Activated CD8-positive, alpha-beta T cell treated with anti-CD3 and anti-CD28 coated beads for 36 hours (primary cell): ENCODE measurements around the gene OR6B1. TPM values are rescaled to one million over a fixed set of nuclear protein-coding genes. Genes with fewer than 3 reads are reported as not detected.

ENCODE experiments used
- ATAC-seq: fragments of 200-7000 bp; cut with Tn5 transposase; one replicate; pipeline ENCODE4 v1.10.0; 2021; ENCODE audit warnings: mild to moderate bottlenecking, moderate library complexity
- CTCF ChIA-PET: fragments of 350-600 bp; sonication (Branson Sonifier 250); formaldehyde crosslinking; loops from one replicate; lab custom pipeline; 2021; ENCODE audit warnings: antibody characterized with exemption; lab: Charles Lee
- POLR2A ChIA-PET: fragments of 350-600 bp; sonication (Branson Sonifier 250); formaldehyde crosslinking; loops from one replicate; lab custom pipeline; 2021; ENCODE audit warnings: antibody characterized with exemption; lab: Charles Lee
- DNase-seq: peaks from one replicate; pipeline ENCODE4 v3.0.0-alpha.2; 2020
- H3K27ac Mint-ChIP-seq: one replicate; pipeline ENCODE4 v1.8.0; 2021; ENCODE audit warnings: mild to moderate bottlenecking, mixed read lengths
- H3K27me3 Mint-ChIP-seq: one replicate; pipeline ENCODE4 v1.8.0; 2021; ENCODE audit warnings: mixed read lengths
- H3K36me3 Mint-ChIP-seq: one replicate; pipeline ENCODE4 v1.8.0; 2021; ENCODE audit warnings: low read depth, mixed read lengths
- H3K4me1 Mint-ChIP-seq: one replicate; pipeline ENCODE4 v1.8.0; 2021; ENCODE audit warnings: low read depth, mixed read lengths
- H3K4me3 Mint-ChIP-seq: one replicate; pipeline ENCODE4 v1.8.0; 2021; ENCODE audit warnings: mild to moderate bottlenecking, moderate library complexity, mixed read lengths
- H3K9me3 Mint-ChIP-seq: one replicate; pipeline ENCODE4 v1.8.0; 2021; ENCODE audit warnings: mixed read lengths
- intact Hi-C: fragments of 100-400 bp; cut with micrococcal nuclease; formaldehyde crosslinking; loops from one replicate; pipeline ENCODE4 v1.10.0; 2022
- total RNA-seq, 2 experiments: library from RNA; stranded (reverse); gene quantifications; one replicate each; pipeline ENCODE4 v1.2.3, GENCODE V29; 2021
- TF ChIP-seq, protein P1 (sequence below): fragments of 200-600 bp; IDR thresholded peaks from one replicate; pipeline ENCODE4 v1.8.0; 2022; ENCODE audit warnings: antibody characterized with exemption, mild to moderate bottlenecking

The OR6B1 gene
- total RNA-seq, 2 experiments from 2014 or later = not detected

DNA sequence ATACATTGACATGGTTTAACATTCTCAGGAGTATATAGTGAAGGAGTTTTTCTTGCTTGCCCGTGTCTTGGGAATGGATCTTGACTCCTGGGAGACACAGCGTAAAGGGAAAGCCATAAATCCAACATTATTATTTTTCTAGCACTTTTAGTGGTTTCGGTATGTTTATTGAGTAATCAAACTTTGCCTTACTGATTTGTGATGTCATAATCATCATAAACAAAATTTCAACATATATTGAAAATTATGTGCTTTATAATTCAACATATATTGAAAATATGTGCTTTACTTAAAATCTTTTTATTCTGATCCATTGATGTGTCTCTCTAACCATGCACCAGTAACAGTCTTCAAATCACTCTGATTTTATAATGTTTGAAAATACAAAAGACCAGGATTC lies 28.4 kb downstream of the OR6B1 start:
- TF ChIP-seq, protein P1, sequence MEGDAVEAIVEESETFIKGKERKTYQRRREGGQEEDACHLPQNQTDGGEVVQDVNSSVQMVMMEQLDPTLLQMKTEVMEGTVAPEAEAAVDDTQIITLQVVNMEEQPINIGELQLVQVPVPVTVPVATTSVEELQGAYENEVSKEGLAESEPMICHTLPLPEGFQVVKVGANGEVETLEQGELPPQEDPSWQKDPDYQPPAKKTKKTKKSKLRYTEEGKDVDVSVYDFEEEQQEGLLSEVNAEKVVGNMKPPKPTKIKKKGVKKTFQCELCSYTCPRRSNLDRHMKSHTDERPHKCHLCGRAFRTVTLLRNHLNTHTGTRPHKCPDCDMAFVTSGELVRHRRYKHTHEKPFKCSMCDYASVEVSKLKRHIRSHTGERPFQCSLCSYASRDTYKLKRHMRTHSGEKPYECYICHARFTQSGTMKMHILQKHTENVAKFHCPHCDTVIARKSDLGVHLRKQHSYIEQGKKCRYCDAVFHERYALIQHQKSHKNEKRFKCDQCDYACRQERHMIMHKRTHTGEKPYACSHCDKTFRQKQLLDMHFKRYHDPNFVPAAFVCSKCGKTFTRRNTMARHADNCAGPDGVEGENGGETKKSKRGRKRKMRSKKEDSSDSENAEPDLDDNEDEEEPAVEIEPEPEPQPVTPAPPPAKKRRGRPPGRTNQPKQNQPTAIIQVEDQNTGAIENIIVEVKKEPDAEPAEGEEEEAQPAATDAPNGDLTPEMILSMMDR = no peak
- H3K4me1 Mint-ChIP-seq = peaks cover 7% of the 10 kb centered on the region
- H3K27me3 Mint-ChIP-seq = peaks cover 14% of the 10 kb centered on the region
- H3K36me3 Mint-ChIP-seq = no peaks in the 10 kb centered on the region
- no peak overlapping the region for H3K27ac Mint-ChIP-seq
- H3K4me3 Mint-ChIP-seq = no peak overlapping the region
- intact Hi-C loops = loop anchor here (10.0 kb wide), 1 partner anchor 56 kb away; the partner anchor contains the start of gene OR2A12
- DNase-seq = no peak
- ChIA-PET POLR2A (no interaction called here), CTCF (interaction anchor here (1.4 kb wide), 1 partner anchor 100 kb away, joined by 11 read pairs; no protein-coding TSS in a partner anchor)
- no peaks in the 10 kb centered on the region for H3K9me3 Mint-ChIP-seq
- no peak for ATAC-seq

DNA sequence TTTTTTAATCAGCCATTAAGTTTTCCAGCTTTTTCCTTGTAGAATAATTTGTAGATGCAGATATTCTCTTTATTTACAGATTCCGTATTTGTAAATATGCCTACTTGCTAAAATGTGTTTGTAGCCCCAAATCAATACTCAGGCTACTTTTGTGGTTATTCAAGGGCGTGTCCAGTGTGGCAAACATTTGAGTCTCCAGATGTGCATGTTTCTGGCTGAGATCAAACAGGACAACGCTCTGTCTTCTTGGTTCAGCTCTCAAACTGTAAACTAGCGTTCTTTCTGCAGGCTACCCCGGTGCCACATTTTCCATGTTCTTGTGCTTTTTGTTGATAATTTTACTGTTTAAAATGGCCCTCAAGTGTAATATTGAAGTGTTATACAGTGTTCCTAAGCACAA lies 32.4 kb downstream of the OR6B1 start:
- Mint-ChIP-seq H3K9me3 (no peaks in the 10 kb centered on the region), H3K27ac (no peak overlapping the region), H3K4me3 (no peak overlapping the region), H3K4me1 (peaks cover 6% of the 10 kb centered on the region), H3K36me3 (no peaks in the 10 kb centered on the region), H3K27me3 (peaks cover 24% of the 10 kb centered on the region)
- DNase-seq (no peak), ATAC-seq (no peak)
- intact Hi-C loops = no loop called here
- TF ChIP-seq, protein P1 = no peak
- ChIA-PET CTCF (interaction anchor here (1.2 to 1.3 kb wide), 2 partner anchors 8 to 96 kb away, joined by 3 read pairs; no protein-coding TSS in a partner anchor), POLR2A (no interaction called here)

DNA sequence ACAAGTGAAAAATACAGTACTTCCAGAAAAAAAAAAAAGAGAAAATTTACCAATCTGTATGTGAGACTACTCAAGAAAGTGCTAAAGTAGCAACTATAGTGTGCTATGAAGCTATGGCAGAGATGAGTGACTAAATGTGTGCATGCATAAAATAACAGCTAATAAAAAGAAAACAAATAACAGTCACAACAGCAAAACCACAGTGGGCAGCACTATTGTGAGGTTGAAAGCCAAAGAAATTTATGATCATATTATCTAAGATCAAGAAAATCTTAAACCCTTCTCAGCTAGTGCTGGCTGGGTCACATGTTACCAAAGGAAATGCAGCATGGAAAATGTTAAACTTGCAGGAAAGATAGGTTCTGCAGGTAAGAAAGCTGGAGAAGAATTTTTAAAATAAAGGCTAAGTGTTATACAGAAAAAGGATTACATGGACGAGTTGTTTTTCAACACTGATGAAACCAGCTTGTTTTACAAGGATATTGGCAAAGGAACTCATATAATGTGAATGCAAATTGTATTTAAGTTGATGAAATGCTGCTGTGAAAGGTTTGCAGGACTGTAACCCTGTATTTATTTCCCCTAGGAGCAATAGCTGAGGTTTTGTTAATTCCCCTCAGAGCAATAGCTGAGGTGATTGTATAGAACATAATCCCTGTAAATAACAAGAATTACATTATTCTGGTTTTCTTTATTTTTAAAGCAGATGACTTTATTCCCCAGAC lies 33.0 kb downstream of the OR6B1 start:
- TF ChIP-seq, protein P1 = no peak
- intact Hi-C loops = no loop called here
- POLR2A ChIA-PET = no interaction called here
- Mint-ChIP-seq H3K27ac (no peak overlapping the region), H3K27me3 (peaks cover 24% of the 10 kb centered on the region), H3K9me3 (no peaks in the 10 kb centered on the region), H3K36me3 (no peaks in the 10 kb centered on the region), H3K4me3 (no peak overlapping the region), H3K4me1 (no peaks in the 10 kb centered on the region)
- ATAC-seq (no peak), DNase-seq (no peak)
- CTCF ChIA-PET = interaction anchor here (0.9 to 1.3 kb wide), 5 partner anchors 9 to 95 kb away, joined by 3 to 4 read pairs (median 3); no protein-coding TSS in a partner anchor

DNA sequence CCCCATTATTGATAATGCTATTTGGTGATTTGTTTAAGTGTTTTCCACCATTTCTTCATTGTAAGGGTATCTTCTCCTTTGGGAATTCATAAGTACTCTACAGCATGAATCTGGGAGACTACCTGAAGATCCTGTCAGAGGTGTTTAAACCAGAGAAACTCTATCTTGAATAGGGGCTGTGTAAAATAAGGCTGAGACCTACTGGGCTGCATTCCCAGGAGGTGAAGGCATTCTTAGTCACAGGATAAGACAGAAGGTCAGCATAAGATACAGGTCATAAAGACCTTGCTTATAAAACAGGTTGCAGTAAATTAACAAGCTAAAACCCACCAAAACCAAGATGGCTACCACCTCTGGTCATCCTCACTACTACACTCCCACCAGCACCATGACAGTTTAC lies 35.3 kb downstream of the OR6B1 start:
- Mint-ChIP-seq H3K4me3 (no peak overlapping the region), H3K27ac (no peak overlapping the region), H3K4me1 (no peaks in the 10 kb centered on the region), H3K36me3 (no peaks in the 10 kb centered on the region), H3K9me3 (no peaks in the 10 kb centered on the region), H3K27me3 (peaks cover 27% of the 10 kb centered on the region)
- intact Hi-C loops = no loop called here
- no peak for ATAC-seq
- no peak for DNase-seq
- CTCF ChIA-PET = no interaction called here
- TF ChIP-seq, protein P1 = no peak
- POLR2A ChIA-PET = no interaction called here

DNA sequence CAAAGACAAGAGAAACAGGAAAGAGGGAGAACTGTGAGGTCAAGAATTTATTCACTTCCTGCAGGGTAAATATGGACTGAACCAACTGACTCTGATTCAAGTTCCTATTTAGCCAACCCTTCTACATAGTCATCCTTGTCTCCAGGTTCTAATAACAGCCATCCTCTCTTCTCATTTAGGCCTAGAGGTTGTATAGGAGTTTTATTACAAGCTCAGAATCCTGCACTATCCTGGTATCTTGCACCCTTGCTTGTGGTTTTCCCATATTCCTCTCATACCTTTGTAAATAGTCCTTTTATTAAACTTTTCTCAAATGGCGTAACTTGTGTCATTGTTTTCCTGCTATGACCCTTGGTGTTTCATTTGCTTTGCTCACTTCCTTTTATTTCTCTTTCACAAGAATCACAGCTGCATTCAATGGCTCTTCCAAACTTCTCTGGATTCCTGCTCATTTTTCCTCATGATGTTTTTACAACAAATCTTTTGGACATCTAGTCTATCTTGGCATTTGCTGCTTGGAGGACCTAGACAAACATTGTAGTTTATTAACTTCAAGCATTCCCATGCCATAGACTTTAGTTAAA lies 36.3 kb downstream of the OR6B1 start:
- no peak for DNase-seq
- Mint-ChIP-seq H3K36me3 (no peaks in the 10 kb centered on the region), H3K9me3 (no peaks in the 10 kb centered on the region), H3K27me3 (peaks cover 24% of the 10 kb centered on the region), H3K4me3 (no peak overlapping the region), H3K27ac (no peak overlapping the region), H3K4me1 (no peaks in the 10 kb centered on the region)
- intact Hi-C loops = no loop called here
- ATAC-seq = no peak
- ChIA-PET POLR2A (no interaction called here), CTCF (no interaction called here)
- TF ChIP-seq, protein P1 = no peak
